Measurements from ENCODE around the gene C12orf75.
"Not testable (repeated sequence)": the region's sequence is repeated elsewhere in the genome, so short reads cannot be mapped to it uniquely, and the experiment has no call there.

C12orf75 gene

DNA sequence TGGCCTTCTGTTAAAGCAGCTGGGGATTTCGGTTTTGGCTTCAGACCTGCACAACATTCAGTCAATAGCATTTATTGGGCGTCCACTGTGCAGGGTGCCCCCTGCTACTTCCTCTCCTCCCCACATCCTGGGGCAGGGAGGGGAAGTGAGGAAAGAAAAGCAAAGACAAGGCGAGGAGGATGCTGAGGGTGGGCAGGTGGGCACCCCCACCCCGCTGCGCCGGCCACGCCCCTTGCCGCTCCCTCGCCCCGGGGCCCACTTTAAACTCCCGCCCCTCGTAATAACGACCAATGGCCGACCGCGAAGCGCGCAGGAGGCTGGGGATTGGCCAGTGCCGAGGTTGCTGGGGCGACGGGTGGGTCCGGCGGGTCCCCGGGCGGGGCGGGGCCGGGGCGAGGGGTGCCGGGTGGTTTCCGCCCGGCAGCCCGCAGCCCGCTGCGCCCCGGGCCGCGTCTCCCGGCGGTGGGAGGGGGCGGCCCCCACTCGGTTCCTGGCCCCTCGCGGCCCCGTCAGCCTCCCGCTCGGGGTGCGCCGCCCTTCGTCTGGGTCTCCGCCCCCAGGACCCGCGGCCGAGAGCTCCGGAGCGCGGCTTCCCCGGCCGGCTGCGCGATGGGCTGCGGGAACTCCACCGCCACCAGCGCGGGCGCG lies at the start of gene C12orf75:
Gene C12orf75 (plus strand): TSS at position 409 of the 648 bp plus-strand sequence. CDS start 201 bp downstream, at position 610.
- no peak for DNase-seq

DNA sequence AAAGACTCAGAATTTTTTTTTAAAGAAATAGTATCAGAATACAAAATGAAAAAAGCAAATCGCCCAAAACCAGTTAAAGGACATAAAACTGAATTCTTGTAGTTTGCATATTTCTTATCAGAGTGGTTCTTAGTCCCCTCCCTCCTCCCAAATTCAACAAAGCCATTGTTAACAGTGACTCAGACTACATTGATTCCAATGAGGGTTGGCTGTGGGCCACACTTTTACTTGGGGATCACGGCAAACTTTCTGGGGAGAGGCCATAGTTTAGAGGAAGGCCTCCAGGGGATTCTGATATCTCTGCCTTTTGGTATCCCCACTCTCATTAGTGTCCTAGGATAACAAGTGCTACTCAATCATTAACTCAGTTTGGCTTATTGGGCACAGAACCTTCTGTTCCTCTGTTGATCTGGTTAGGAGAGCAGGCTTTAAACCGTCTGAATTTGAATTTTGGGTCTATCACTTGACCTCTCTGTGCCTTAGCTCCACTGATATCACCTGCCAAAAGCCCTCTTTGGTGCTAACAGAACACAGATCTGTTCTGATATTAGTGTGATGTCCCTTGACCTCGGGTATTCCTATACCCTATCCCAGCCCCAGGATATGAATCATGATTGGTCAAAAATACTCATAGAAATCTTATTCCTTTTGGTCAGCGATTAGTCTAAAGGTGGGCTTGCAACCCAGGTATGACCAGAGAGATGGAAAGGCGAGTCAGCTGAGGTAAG lies 49.4 kb upstream of the C12orf75 start:
- no peak for DNase-seq

- no peak for DNase-seq
Observed at GRCh38 chr12:105281694-105282049, 48.8 kb upstream of the C12orf75 start.

- DNase-seq, result no peak
Observed at GRCh38 chr12:105285378-105285777, 45.1 kb upstream of the C12orf75 start.

- no peak for DNase-seq
Observed at GRCh38 chr12:105287408-105287807, 43.1 kb upstream of the C12orf75 start.

- no peak for DNase-seq
Observed at GRCh38 chr12:105288311-105288996, 42.0 kb upstream of the C12orf75 start.

DNA sequence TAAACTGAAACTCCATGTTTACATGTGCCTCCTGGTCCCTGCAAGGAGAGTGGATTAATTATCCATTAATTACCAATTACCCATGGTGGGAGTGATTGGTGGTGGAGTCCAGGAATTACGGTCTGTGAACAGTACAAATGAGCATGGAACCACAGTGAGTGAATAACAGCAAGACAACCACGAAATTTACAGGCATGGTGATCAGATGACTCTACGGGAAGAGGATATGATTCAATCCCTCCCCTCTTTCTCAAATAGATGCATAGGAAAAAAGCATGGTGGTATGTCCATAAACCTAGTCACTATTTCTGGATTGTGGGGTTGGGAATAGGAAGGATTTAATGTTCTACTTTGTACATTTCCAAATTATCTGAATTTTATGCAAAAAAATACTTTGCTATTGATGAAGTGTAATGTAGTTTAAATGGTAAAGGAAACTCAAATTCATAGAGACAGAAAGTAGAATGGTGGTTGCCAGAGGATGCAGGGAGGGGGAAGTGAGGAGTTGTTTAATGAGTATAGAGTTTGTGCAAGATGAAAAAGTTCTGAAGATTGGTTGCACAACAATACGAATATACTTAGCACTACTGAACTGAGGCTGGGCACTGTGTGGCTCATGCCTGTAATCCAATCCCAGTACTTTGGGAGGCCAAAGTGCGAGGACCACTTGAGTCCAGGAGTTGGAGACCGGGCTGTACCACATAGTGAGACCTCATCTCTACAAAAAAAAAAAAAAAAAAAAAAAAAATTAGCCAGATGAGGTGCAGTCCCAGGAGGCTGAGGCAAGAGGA lies 41.2 kb upstream of the C12orf75 start:
- DNase-seq, result no peak

DNA sequence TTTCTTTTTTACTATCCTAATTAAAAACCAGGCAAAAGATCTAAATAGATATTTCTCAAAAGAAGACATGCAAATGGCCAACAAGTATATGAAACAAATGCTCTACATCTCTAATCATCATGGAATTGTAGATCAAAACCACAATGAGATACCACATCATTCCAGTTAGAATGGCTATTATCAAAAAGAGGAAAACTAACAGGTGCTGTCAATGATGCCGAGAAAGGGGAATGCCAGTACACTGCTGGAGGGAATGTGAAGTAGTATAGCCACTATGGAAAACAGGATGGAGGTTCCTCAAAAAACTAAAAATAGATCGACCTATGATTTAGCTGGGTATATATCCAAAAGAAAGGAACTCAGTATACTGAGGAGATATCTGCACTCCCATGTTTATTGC lies 39.0 kb upstream of the C12orf75 start:
- DNase-seq, result no peak

DNA sequence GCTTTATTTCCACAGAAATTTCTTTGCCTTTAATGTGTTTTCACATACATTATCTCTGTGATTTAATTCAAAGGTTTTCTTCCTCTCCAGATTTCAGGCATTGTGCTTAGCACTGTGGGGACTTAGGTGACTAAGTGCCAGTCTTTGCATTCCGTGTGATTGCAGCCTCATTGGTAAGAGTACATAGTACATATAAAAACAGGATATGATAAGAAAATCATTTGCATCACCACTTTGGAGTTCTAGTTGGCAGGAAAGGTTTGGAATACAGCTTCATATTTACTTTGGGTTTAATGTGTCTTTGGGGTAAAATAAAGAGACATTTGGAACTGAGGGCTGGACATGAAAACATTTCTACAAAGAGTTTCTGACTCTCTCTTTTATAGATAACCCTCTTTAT lies 37.8 kb upstream of the C12orf75 start:
- DNase-seq, result no peak

GRCh38 chr12:105293187-105293586 lies 37.3 kb upstream of the C12orf75 start:
- no peak for DNase-seq

GRCh38 chr12:105294161-105294560 lies 36.3 kb upstream of the C12orf75 start:
- no peak for DNase-seq

- DNase-seq, result no peak
Observed at GRCh38 chr12:105294886-105295479, 35.5 kb upstream of the C12orf75 start.

GRCh38 chr12:105296116-105297089 lies 34.1 kb upstream of the C12orf75 start:
- DNase-seq, result no peak

- DNase-seq, result no peak
Observed at GRCh38 chr12:105300883-105301282, 29.6 kb upstream of the C12orf75 start.

- DNase-seq, result no peak
Observed at GRCh38 chr12:105301696-105302095, 28.8 kb upstream of the C12orf75 start.

DNA sequence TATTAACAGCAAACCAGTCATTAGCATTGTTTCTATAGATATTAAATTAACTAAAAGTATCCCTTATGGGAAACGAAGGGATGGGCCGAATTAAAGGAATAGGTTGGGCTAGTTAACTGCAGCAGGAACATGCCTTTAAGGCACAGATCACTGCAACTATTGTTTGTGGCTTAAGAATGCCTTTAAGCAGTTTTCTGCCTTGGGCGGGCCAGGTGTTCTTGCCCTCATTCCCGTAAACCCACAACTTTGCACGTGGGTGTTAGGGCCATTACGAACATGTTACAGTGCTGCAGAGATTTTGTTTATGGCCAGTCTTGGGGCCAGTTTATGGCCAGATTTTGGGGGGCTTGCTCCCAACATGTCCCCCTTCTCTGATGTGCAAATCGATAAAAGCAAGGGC lies 27.5 kb upstream of the C12orf75 start:
- DNase-seq, result not testable (repeated sequence)

GRCh38 chr12:105304626-105305025 lies 25.9 kb upstream of the C12orf75 start:
- DNase-seq, result not testable (repeated sequence)

DNA sequence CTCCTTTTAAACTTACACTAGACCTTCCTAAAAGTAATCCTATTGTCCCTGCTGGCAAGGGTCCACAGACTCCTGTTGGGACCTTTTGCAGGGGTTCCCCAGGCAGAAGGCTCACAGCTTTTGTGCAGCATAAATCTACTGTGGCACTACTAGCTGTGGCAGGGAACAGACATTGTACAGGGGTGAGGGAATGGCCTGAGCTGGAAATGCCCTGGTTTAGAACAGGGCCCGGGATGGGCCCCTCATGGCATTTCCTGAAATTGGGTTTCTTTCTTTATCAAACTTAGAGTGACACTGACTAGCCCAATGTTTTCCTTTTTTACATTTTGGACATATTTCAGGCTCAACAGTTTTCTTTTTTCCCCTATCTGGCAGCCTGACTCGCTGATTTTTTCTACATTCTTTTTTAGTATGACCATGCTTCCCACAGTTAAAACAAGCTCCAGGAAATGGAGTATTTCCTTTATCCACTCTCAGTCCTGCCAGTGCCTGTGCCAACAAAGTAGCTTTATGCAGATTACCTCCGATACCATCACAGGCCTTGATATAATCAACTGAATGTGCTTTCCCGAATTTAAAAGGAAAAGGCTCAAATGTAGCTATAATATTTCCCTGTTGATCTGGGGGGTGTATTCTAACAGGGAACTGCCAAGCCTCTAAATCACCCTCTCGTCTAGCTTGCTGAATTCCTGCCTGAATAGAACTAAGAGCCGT lies 22.7 kb upstream of the C12orf75 start:
- DNase-seq, result not testable (repeated sequence)

- DNase-seq, result not testable (repeated sequence)
Observed at GRCh38 chr12:105308839-105309238, 21.7 kb upstream of the C12orf75 start.

DNA sequence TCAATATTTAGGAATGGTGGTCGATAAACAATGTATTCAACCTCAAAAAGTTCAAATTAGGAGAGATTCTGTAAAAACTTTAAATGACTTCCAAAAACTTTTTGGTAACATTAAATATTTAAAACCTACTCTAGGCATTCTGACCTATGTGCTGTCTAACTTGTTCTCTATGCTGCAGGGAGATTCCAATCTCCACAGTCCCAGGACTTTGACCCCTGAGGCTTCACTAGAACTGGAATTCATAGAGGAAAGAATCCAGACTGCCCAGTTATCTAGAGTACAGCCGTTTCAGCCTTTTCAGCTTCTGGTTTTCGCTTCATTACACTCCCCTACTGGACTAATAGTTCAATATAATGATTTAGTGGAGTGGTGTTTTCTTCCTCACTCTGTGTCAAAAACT lies 21.1 kb upstream of the C12orf75 start:
- not testable (repeated sequence) for DNase-seq

Measured in cortex of kidney (tissue), 1 donor.